Measurements from ENCODE around the gene ZNF844. TPM values are rescaled to one million over a fixed set of nuclear protein-coding genes. Genes with fewer than 3 reads are reported as not detected.
"Not testable (repeated sequence)": the region's sequence is repeated elsewhere in the genome, so short reads cannot be mapped to it uniquely, and the experiment has no call there.

ZNF844 gene
- polyA plus RNA-seq, 4 donors, result 29.7 to 38.0 (median 32.1) TPM

- DNase-seq (ENCODE audit: low read depth in 4 of 4, low spot score in 3 of 4), result peak; percentile 72 to 83 (median 78)
Measured at GRCh38 chr19:12092065-12092867, 27.7 kb downstream of the ZNF844 start.

GRCh38 chr19:12092956-12093355 is 28.4 kb downstream of the ZNF844 start:
- DNase-seq (ENCODE audit: low read depth in 4 of 4, low spot score in 3 of 4), result no peak

GRCh38 chr19:12093777-12094176 is 29.2 kb downstream of the ZNF844 start:
- no peak for DNase-seq (ENCODE audit: low read depth in 4 of 4, low spot score in 3 of 4)

DNA sequence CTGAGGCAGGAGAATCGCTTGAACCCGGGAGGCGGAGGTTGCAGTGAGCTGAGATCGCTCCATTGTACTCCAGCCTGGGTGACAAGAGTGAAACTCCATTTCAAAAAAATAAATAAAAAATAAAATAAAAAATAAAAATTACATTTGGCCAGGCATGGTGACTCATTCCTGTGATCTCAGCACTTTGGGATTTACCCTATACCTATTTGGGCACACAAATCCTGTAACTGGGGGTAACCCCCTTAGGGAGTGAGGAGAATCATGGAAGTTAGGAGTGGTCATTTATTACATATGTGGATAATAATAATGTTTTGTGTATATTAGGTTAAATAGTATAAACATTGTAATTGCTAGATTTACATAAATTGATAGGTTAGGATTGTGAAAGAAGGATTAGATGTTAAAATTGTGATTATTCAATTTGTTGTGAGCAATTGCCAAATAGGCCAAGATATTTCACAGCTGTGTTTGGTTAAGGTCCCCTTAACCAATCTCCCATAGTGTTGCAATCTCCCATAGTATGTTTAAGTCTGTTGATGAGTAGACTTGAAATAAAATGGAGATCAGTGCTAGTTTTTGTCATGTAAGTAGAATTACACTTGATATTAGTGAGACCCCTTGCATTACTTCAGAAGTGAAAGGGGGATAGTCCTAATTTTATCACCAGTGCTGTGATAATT is 30.7 kb downstream of the ZNF844 start:
- no peak for DNase-seq (ENCODE audit: low read depth in 4 of 4, low spot score in 3 of 4)

- no peak for DNase-seq (ENCODE audit: low read depth in 4 of 4, low spot score in 3 of 4)
Measured at GRCh38 chr19:12098040-12098439, 33.5 kb downstream of the ZNF844 start.

DNA sequence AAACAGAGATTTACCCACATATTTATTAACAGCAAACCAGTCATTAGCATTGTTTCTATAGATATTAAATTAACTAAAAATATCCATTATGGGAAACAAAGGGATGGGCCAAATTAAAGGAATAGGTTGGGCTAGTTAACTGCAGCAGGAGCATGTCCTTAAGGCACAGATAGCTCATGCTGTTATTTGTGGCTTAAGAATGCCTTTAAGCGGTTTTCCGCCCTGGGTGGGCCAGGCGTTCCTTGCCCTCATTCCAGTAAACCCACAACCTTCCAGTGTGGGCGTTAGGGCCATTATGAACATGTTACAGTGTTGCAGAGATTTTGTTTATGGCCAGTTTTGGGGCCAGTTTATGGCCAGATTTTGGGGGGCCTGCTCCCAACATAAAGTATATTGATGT is 39.4 kb downstream of the ZNF844 start:
- DNase-seq (ENCODE audit: low read depth in 4 of 4, low spot score in 3 of 4), result not testable (repeated sequence)

DNA sequence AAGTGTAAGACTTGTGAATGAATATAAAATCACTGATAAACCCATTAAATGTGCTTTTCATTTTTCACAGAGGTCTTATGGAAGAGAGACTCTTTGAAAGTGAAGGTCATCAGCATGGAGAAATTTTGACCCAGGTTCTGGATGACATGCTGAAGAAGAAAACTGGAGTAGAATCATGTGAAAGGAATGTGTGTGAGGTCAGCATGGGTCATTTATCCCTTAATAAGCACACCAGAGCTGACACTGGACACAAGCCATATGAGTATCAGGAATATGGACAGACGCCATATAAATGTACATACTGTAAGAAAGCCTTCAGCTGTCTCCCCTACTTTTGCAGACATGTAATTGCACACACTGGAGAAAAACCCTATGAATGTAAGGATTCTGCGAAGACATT is 46.6 kb downstream of the ZNF844 start:
- no peak for DNase-seq (ENCODE audit: low read depth in 4 of 4, low spot score in 3 of 4)

- no peak for DNase-seq (ENCODE audit: low read depth in 4 of 4, low spot score in 3 of 4)
Measured at GRCh38 chr19:12111943-12112637, 47.6 kb downstream of the ZNF844 start.

DNA sequence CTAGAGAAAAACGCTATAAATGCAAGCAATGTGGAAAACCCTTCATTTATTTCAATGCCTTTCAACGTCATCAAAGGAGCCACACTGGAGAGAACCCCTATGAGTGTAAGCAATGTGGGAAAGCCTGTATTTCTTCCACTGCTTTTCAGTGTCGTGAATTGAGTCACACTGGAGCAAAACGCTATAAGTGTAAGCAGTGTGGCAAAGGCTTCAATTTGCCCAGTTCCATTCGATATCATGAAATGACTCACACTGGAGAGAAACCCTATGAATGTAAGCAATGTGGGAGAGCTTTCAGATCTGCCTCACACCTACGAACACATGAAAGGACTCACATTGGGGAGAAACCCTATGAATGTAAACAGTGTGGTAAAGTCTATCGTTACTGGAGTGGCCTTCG is 48.2 kb downstream of the ZNF844 start:
- no peak for DNase-seq (ENCODE audit: low read depth in 4 of 4, low spot score in 3 of 4)

DNA sequence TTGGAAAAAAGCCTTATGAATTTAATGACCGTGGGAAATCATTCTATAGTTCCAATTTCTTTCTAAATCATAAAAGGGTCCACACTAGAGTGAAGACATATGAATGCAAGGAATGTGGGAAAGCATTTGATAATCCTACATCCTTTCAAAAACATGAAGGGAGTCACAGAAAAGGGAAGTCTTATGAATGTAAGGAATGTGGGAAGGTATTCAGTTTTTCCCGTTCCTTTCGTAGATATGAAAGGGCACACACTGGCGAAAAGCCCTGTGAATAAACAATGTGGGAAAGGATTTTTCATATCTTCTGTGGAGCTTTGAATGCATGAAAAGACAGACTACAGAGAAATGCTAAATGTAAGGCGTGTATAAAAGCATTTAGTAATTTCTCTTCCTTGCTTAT is 48.6 kb downstream of the ZNF844 start:
- DNase-seq (ENCODE audit: low read depth in 4 of 4, low spot score in 3 of 4), result no peak

DNA sequence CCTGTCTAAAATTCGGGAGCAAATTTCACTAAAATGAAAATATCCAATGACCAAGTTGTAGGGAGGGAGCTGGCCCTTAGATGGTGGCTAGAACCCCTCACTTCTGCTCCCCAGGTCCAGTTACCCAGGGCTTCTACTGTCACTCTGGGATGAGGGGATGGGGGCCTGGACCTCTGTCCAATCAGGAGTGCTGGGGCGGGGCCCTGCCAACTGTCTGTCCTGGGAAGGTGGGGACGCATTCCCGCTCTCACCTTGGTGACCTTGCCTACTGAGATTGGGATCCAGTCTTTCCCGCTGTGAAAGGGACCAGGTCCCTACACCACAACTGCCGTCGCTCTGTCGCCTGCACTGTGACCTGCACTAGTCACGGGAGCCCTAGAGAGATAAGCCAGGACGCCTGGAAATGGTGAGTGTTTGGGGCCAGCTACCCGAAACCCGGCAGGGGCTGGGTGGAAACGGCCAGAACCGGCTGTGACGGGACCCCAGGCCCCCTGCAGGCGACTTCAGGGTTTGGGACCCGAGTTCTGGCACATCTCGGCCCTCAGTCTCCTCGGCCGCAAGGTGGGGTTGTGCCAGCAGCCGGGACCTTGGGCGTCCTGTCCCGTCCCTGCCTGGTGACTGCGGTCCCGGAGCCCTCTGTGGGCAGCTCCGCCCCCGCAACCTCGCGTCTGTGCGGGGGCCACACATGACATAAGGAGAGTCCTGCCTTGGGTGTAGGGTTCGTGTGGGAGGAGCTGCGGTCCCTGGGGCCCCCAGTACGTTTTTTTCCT is 52.9 kb downstream of the ZNF844 start:
- DNase-seq (ENCODE audit: low read depth in 4 of 4, low spot score in 3 of 4), result no peak

GRCh38 chr19:12126707-12127106 is 62.2 kb downstream of the ZNF844 start:
- no peak for DNase-seq (ENCODE audit: low read depth in 4 of 4, low spot score in 3 of 4)

Other genes starting within 250 kb of the ZNF844 start
- 10 to 100 TPM; 17.3 to 24.1 (median 21.2) TPM for gene ZNF439, start 216.0 kb upstream of the ZNF844 start, polyA plus RNA-seq (ENCODE audit: insufficient read length in 4 of 4)
- 10 to 100 TPM; 15.6 to 21.2 (median 17.4) TPM for gene ZNF69, start 176.9 kb upstream of the ZNF844 start, polyA plus RNA-seq (ENCODE audit: insufficient read length in 4 of 4)
- gene ZNF700, start 139.6 kb upstream of the ZNF844 start, polyA plus RNA-seq (ENCODE audit: insufficient read length in 4 of 4), result 10 to 100 TPM; 15.0 to 21.3 (median 17.4) TPM
- gene ZNF763, start 99.7 kb upstream of the ZNF844 start, polyA plus RNA-seq (ENCODE audit: insufficient read length in 4 of 4), result 10 to 100 TPM in 1 of 4 donors, 1 to 10 TPM in 3; 8.0 to 10.7 (median 8.3) TPM
- gene ZNF433, start 29.1 kb upstream of the ZNF844 start, polyA plus RNA-seq (ENCODE audit: insufficient read length in 4 of 4), result 10 to 100 TPM; 16.4 to 21.3 (median 17.4) TPM
- gene ZNF878, start 11.8 kb upstream of the ZNF844 start, polyA plus RNA-seq (ENCODE audit: insufficient read length in 4 of 4), result 1 to 10 TPM in 3 of 4 donors, under 1 TPM in 1; 1.00 to 1.6 (median 1.3) TPM
- 1 to 10 TPM; 5.6 to 7.3 (median 7.2) TPM for gene ZNF20, start 75.6 kb downstream of the ZNF844 start, polyA plus RNA-seq (ENCODE audit: insufficient read length in 4 of 4)
- gene ZNF625, start 92.0 kb downstream of the ZNF844 start, polyA plus RNA-seq (ENCODE audit: insufficient read length in 4 of 4), result 10 to 100 TPM; 13.5 to 15.9 (median 14.8) TPM
- gene ZNF136, start 98.4 kb downstream of the ZNF844 start, polyA plus RNA-seq (ENCODE audit: insufficient read length in 4 of 4), result 10 to 100 TPM; 15.3 to 22.8 (median 20.0) TPM
- gene ZNF44, start 230.2 kb downstream of the ZNF844 start, polyA plus RNA-seq (ENCODE audit: insufficient read length in 4 of 4), result 10 to 100 TPM; 42.4 to 56.4 (median 52.8) TPM

All from right renal pelvis (tissue), 4 donors.